GM19324 (cell line): ENCODE results near the gene ZSCAN18.
"Not testable (repeated sequence)": the region's sequence is repeated elsewhere in the genome, so short reads cannot be mapped to it uniquely, and the experiment has no call there.

ENCODE experiments used
- ATAC-seq: cut with Tn5 transposase; IDR thresholded peaks from one replicate; pipeline ENCODE4 v1.9.1; 2021; ENCODE audit warnings: mild to moderate bottlenecking, moderate library complexity; ENCODE audit not compliant: unreplicated experiment, low FRiP score

ZSCAN18 gene, protein sequence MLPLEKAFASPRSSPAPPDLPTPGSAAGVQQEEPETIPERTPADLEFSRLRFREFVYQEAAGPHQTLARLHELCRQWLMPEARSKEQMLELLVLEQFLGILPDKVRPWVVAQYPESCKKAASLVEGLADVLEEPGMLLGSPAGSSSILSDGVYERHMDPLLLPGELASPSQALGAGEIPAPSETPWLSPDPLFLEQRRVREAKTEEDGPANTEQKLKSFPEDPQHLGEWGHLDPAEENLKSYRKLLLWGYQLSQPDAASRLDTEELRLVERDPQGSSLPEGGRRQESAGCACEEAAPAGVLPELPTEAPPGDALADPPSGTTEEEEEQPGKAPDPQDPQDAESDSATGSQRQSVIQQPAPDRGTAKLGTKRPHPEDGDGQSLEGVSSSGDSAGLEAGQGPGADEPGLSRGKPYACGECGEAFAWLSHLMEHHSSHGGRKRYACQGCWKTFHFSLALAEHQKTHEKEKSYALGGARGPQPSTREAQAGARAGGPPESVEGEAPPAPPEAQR

DNA sequence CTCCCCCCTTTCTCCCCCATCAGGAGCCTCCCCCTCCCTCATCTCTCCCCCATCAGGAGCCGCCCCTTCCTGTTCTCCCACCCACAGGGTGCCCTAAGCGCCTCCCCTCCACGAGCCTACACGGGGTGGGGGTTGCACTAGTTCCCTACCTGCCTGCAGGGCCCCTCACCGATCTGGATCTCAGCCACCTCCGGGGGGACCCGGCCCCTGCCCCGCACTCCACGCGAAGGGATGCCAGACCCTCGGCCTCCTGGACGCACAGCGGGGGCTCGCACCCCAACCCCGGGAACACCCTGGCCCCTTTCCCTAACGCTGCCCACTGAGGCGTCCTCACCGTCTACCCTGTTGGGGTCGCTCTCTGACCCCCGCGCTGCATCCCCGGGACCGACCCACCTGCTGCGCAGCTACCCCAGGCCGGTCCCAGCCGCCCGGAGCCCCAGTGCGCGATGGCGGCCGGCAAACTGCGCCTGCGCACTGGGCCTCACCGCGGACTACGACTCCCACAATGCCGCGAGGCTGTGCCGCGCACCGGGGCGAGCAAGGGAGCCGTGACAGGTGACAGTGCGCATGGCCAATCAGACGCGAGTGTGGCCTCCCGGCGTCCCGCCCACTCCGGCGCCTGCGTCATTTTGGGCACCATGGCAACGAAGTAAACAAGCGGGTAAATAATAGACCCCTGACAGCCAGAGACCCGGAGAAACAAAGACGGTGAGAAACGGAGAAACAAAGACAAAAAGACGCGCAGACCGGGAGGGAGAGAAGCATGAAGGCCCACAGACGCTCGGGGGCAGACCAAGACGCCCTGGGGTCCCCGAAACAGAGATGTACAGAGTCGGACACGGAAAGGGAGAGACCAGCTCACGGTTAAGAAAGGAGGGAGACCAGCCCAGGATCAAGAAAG lies at the start of gene ZSCAN18:
TSS of gene ZSCAN18 (minus strand) at position 451 of the 901 bp plus-strand sequence. CDS start 7,964 bp downstream, outside the sequence.
- no peak for ATAC-seq

DNA sequence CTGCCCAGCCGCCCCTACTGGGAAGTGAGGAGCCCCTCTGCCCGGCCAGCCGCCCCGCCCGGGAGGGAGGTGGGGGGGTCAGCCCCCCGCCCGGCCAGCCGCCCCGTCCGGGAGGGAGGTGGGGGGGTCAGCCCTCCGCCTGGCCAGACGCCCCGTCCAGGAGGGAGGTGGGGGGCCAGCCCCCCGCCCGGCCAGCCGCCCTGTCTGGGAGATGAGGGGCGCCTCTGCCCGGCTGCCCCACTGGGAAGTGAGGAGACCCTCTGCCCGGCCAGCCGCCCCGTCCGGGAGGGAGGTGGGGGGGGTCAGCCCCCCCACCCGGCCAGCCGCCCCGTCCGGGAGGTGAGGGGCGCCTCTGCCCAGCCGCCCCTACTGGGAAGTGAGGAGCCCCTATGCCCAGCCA lies 49.4 kb upstream of the ZSCAN18 start:
- not testable (repeated sequence) for ATAC-seq

DNA sequence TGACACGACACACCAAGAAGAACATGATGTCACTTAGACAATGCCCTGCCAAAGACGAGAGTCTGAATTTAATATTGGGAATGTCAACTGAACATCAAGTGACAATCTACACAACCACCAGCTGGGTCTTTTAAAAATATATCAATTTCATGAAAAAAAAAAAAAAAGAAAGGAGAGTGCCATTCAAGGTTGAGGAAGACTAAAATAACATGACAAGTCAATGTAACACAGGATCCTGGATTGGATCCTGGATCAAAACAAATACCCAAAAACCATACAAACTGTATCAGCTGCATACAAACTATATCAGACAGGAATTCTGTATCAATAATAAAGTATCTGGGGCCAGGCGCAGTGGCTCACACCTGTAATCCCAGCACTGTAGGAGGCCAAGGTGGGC lies 47.8 kb upstream of the ZSCAN18 start:
- ATAC-seq = no peak

DNA sequence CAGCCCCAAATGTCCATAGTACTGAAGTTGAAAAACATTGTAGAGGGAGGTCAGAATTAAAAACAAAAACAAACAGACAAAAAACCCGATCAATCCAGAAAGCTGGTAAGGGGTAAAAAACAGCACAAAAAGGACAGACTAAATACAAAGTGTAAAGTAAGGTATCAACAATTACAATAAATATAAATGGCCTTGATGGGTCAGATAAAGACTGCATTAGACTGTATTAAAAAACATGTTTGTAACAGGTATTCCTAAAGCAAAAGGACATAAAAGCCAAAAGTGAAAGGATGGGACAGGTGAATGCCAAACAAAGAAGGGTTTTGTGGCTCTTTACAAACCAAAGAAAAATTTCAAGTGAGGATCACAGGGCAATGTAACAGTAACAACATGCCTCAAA lies 36.2 kb upstream of the ZSCAN18 start:
- ATAC-seq = no peak

DNA sequence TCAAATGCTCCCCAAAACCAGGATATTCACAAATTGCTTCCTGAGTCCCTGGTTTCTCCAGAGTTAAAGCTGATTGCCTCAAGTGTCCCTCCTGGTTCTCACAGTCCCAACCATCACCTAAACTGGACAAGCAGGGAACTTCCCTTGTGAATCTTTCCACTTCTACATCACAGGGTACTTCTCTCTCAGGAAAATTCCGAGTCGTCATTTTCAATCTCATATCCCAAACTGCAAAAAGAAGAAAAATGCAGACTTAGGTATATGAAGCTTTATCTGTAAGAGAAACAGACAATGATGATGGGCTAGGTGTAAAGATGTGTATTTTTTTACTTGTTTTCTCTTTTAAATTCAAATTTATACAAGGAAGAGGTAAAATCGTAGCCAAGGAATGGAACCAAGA lies 31.3 kb upstream of the ZSCAN18 start:
- ATAC-seq = no peak

DNA sequence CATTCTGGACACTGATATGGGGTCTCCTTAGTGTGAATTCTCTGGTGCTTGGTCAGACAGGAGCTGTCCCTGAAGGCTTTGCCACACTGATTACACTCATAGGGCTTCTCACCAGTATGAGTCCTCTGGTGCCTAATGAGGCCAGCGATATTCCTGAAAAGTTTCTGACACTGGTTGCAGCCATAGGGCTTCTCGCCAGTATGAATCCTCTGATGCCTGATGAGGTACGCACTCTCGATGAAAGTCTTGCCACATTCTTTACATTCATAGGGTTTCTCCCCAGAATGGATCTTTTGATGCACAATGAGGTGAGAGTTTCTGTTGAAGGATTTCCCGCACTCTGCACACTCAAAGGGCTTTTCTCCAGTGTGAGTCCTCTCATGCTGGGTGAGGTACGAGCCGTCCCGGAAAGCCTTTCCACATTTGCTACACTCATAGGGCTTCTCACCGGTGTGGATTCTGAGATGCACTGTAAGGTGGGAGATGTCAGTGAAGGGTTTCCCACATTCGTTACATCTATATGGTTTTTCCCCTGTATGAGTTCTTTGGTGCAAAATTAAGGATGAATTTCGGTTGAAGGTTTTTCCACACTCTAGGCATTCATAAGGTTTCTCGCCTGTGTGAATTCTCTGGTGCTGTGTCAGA lies 30.1 kb upstream of the ZSCAN18 start:
- ATAC-seq = no peak

DNA sequence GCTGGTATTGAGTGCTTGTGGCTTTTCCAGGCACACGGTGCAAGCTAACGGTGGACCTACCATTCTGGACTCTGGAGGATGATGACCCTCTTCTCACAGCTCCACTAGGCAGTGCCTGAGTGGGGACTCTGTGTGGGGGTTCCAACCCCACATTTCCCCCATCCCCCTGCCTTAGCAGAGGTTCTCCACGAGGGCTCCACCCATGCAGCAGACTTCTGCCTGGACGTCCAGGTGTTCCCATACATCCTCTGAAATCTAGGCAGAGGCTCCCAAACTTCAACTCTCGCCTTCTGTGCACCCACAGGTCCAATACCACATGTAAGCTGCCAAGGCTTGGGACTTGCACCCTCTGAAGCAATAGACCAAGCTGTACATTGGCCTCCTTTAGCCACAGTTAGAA lies 25.3 kb upstream of the ZSCAN18 start:
- no peak for ATAC-seq

DNA sequence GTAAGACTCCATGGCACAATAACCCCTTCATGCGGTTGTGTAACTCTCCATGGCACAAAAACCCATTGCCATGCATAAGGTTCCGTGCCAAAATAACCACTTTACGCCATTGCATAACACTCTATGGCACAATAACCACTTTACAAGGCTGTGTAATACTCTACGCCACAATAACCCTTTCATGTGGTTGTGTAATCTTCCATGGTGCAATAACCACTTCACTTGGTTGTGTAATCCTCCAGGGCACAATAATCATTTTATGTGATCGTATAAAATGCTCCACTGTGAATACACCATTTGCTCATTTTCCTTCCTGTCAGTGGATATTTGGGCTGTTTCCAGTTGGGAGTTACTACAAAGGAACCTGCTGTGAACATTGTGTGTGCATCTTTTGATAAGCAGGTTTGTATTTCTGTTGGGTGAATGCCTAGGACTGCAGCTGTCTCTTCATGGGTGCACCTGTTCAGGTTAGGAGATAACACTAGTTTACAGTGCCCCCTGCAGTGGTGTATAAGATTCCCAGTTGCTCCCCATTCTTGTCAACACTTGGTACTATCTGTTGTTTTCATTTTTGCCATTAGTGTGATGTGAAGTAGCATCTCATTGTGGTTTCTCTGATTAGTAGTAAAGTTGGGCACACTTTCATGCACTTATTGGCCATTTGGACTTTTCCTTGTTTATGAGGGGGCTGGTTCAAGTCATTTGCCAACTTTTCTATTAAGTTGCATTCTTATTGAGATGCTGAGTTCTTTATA lies 21.1 kb upstream of the ZSCAN18 start:
- no peak for ATAC-seq

DNA sequence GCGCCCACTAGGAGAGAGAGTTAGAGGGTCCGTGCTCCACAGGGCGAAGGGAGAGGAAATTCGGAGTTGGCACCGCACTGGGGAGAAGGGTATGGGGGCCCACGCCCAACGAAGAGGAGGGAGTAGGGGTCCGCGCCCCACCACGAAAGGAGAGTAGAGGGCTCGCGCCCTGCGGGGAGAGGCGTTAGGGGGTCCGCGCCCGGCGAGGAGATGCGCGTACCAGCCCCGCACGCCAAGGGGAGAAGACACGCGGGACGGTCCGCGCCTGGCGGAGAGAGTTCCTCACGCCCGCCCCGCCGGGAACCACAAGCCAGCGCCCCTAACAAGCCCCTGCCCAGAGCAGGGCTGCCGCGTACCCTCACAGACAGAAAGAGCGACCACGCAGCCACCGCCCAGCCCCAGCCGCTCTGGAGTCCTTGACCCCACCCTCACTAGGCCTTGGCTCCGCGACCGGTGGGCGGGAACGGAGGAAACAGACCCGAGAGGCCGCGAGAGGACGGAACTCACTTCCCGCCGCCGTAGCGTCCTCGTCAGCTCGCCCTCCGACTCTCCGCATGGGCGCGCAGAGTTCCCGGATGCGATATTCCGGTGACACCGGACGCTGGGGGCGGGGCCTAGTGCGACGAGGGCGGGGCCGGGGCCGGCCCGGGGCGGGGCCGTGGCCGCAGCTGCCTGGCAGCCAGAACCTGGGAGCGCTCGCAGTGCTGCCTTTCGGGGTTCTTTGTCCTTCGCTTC lies 20.0 kb upstream of the ZSCAN18 start:
- no peak for ATAC-seq

DNA sequence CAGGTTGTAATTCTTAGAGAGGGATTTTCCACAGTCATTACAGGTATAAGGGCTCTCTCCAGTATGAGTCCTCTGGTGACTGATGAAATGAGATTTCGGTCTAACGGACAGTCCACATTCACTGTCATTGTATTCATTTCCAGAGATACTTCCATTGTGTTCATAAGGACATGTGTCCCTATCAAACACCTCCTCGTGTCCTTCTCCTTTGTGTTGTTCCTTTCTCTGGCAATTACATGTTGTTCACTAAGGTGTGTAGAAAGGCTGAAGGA lies 10.5 kb upstream of the ZSCAN18 start:
- no peak for ATAC-seq

DNA sequence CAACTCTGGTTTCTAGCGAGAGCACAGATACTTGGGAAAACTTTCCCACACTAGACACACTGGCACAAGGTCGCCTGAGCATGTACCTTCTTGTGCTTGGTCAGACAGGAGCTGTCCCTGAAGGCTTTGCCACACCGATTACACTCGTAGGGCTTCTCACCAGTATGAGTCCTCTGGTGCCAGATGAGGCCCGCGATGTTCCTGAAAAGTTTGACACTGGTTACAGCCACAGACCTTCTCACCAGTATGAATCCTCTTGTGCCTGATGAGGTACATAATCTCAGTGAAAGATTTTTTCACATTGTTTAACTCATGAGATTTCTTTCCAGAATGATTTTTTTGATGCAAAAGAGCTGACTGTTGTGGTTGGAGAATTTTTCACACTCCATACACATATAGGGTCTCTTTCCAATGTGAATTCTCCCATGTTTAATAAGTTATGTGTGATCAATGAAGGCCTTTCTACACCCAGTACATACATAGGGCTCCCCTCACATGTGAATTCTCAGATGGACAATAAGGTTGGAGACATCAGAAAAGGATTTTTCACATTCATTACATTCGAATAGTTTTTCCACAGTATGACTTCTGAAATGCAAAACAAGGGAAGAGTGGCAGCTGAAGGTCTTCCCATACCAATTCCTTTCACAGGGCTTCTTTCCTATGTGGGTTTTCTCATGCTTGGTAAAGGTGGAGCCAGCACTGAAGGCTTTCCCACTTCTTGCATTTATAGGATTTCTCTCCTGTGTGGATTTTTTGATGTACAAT lies 9.9 kb upstream of the ZSCAN18 start:
- ATAC-seq = no peak

DNA sequence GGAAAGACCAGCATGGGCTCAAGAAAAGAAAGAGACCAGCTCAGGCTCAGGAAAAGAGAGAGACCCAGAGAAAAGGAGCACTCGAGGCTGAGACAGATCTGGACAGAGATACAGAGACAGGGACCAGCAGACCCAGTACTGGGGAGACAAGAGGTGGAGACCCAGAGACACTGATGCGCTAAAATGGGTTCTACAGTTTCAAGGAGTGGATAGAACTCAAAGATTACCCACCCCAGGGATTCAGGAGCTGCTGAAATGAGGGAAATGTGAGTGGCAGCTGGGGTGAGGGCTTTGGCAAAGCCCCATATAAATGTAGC lies 609 bp upstream of the ZSCAN18 start:
- no peak for ATAC-seq

DNA sequence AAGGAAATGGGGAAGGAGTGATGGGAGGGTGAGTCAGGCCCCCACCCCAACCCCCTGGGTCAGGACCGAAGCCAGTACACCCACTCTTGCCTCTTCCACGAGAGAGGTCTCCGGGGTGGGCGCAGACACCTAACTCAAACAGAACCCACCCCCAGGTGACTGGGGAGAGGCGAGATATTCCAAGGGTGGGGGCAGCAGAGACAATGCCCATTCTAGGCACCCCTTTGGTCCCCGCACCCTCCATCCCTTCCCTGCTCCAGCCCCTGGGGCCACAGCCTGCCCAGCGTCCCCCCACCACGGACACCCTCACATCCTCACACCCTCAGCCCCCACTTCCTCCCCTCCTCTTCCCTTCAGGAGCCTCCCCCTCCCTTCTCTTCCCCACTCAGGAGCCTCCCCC lies 682 bp downstream of the ZSCAN18 start:
- no peak for ATAC-seq

DNA sequence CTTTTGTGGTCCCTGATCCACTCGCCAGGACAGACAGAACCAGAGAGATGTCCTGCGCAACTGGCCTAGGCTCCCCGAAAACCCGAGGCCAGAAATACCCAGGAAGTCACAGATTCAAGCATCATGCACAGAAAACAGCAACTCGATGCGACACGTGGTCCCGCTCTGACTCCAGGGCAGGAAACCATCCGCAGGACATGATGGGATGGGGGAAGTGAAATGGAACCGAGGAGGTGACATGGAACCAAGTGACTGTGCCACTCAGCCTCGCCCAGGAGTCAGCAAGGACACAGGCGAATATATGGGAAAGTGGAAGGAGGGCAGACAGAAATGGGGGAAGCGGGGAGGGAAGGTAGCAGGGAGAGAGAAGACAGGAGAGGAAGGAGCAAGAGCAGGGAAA lies 1.1 kb downstream of the ZSCAN18 start:
- no peak for ATAC-seq

DNA sequence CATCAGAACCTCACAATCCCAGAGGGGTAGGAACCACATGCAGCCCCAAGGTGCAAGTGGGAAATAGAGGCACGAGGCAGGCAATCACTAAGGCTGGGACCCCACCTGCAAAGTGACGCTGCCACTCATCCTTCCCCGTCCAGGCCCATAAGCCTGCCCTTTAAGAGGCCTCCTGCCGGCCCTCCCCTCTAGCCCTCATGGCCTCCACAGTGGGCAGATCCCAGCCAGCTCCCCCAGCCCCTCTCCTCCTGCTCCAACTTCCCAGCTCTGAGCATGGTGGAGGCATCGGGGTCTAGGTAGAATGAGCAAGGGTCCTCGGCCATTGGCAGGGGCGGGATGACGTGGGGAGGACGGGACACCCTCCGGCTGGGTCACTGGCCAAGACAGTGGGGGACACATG lies 2.7 kb downstream of the ZSCAN18 start:
- no peak for ATAC-seq

DNA sequence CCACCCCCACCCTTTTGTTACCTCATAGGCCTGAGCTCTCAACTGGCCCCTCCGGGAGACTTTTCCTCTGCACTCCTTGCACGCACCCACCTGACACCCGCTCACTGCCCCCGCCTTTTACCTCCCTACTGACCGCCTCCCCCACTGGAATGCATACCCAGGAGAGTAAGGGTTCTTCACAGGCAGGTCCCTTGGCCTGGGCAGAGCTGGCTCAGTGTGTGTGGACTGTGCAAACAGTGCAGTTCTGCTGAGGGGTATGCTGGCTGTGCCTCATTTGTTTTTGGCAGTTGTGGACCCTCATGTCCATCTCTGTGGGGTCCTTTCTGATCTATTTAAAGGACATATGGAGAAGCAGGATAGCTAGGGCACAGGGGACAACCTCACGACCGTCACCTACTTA lies 5.0 kb downstream of the ZSCAN18 start:
- ATAC-seq = no peak

DNA sequence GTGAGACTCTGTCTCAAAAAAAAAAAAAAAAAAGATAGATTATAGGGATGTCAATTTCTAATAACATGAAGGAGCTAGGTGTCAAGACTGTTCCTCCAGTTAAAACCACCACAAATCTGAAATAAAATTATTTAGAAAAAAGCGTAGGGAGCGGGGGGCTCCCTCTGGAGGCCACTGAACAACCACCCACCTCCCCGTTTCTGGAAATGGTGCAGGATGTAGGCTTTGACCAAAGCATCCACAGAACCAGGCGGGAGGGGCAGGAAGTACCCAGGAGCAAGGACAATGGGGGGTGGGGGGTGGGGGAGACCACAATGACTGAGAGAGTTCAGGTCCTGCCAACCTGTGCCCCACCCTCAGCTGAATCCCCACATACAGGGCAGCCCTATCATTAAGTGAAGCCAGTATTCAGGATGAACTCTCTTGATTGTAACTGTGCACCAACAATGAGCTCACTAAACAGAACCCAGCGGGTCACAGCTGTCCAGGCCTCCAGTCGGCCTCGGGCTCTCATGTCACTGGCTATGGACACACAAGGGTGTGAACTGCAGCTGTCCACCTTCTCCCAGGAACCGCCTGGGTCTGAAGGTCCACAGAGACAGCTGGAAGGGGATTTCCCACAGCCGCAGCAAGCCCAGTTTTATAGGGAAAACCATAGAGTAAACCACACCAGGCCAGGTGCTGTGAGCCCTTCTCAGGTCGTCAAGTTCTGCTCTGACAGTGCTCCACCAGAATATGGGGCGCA lies 6.6 kb downstream of the ZSCAN18 start:
- ATAC-seq = no peak

DNA sequence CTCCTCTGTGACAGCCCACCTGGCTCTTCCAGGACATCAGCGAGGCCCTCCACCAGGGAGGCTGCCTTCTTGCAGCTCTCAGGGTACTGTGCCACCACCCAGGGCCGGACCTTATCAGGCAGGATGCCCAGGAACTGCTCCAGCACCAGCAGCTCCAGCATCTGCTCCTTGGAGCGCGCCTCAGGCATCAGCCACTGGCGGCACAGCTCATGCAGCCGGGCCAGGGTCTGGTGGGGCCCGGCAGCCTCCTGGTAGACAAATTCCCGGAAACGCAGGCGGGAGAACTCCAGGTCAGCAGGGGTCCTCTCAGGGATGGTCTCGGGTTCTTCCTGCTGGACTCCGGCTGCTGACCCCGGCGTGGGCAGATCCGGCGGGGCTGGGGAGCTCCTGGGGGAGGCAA lies 8.2 kb downstream of the ZSCAN18 start:
- ATAC-seq = no peak
